HL-60 (cell line): ENCODE measurements around the gene ABCA4.

ENCODE experiments used
- DNase-seq, 2 experiments: peaks; one replicate each; pipeline ENCODE4 v3.0.0-alpha.2; 2010 to 2020; ENCODE audit warnings: low read depth in 1 of 2, low spot score in 1 of 2
- H3K27ac ChIP-seq: fragments of 250-450 bp; sonication (Bioruptor Pico); replicated peaks from 2 replicates; pipeline ENCODE4 v1.5.1; 2020; ENCODE audit warnings: mild to moderate bottlenecking, moderate library complexity
- H3K27me3 ChIP-seq: fragments of 250-450 bp; sonication (Bioruptor Pico); 2 replicates; pipeline ENCODE4 v1.5.1; 2021; ENCODE audit warnings: mild to moderate bottlenecking, moderate library complexity; ENCODE audit not compliant: insufficient read depth, poor library complexity, severe bottlenecking
- H3K4me3 ChIP-seq: replicated peaks from 2 replicates; pipeline ENCODE4 v1.5.1; 2011; ENCODE audit warnings: mild to moderate bottlenecking, control low read depth, low read length; ENCODE audit not compliant: insufficient read depth
- GABPA ChIP-seq: IDR thresholded peaks from 2 replicates; pipeline ENCODE4 v1.6.1; 2012; ENCODE audit warnings: low read depth
- POLR2AphosphoS5 ChIP-seq: IDR thresholded peaks from 2 replicates; pipeline ENCODE4 v1.6.1; 2012; ENCODE audit warnings: low read depth
- SPI1 ChIP-seq: IDR thresholded peaks from 2 replicates; pipeline ENCODE4 v1.6.1; 2012; ENCODE audit warnings: low read depth, mild to moderate bottlenecking, borderline replicate concordance
- TF ChIP-seq, protein P1 (sequence below): IDR thresholded peaks from 2 replicates; pipeline ENCODE4 v1.6.1; 2012; ENCODE audit warnings: low read depth; ENCODE audit not compliant: insufficient replicate concordance
- TF ChIP-seq, protein P2 (sequence below): IDR thresholded peaks from one replicate; pipeline ENCODE4 v1.5.1; 2011; ENCODE audit warnings: low read length, control low read depth, inconsistent platforms; ENCODE audit not compliant: insufficient read depth

ABCA4 gene

DNA sequence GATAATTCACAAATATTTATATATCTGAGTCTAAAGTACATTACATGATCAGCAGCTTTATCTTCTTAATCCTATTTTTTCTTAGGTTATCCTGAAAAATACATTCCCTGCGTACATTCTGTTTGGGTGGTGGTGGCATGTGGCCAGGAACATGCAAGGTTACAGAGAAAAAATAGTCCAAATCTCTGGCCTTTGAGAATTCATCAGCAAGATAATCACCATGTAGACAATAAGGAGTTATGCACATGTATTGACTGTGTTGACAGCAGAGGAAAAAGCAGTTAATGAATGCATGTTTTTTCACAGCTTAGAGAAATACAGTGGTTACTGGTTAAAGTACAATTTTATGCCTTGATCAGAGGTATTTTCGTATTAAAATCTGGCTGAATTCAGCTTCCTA, 49.0 kb downstream of the ABCA4 start:
- Histone ChIP-seq H3K27ac (no peak overlapping the region), H3K27me3 (peaks cover 4% of the 10 kb centered on the region), H3K4me3 (no peak overlapping the region)
- TF ChIP-seq, protein P1, sequence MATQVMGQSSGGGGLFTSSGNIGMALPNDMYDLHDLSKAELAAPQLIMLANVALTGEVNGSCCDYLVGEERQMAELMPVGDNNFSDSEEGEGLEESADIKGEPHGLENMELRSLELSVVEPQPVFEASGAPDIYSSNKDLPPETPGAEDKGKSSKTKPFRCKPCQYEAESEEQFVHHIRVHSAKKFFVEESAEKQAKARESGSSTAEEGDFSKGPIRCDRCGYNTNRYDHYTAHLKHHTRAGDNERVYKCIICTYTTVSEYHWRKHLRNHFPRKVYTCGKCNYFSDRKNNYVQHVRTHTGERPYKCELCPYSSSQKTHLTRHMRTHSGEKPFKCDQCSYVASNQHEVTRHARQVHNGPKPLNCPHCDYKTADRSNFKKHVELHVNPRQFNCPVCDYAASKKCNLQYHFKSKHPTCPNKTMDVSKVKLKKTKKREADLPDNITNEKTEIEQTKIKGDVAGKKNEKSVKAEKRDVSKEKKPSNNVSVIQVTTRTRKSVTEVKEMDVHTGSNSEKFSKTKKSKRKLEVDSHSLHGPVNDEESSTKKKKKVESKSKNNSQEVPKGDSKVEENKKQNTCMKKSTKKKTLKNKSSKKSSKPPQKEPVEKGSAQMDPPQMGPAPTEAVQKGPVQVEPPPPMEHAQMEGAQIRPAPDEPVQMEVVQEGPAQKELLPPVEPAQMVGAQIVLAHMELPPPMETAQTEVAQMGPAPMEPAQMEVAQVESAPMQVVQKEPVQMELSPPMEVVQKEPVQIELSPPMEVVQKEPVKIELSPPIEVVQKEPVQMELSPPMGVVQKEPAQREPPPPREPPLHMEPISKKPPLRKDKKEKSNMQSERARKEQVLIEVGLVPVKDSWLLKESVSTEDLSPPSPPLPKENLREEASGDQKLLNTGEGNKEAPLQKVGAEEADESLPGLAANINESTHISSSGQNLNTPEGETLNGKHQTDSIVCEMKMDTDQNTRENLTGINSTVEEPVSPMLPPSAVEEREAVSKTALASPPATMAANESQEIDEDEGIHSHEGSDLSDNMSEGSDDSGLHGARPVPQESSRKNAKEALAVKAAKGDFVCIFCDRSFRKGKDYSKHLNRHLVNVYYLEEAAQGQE, result no peak
- no peak for TF ChIP-seq POLR2AphosphoS5
- no peak for TF ChIP-seq GABPA
- TF ChIP-seq, protein P2, sequence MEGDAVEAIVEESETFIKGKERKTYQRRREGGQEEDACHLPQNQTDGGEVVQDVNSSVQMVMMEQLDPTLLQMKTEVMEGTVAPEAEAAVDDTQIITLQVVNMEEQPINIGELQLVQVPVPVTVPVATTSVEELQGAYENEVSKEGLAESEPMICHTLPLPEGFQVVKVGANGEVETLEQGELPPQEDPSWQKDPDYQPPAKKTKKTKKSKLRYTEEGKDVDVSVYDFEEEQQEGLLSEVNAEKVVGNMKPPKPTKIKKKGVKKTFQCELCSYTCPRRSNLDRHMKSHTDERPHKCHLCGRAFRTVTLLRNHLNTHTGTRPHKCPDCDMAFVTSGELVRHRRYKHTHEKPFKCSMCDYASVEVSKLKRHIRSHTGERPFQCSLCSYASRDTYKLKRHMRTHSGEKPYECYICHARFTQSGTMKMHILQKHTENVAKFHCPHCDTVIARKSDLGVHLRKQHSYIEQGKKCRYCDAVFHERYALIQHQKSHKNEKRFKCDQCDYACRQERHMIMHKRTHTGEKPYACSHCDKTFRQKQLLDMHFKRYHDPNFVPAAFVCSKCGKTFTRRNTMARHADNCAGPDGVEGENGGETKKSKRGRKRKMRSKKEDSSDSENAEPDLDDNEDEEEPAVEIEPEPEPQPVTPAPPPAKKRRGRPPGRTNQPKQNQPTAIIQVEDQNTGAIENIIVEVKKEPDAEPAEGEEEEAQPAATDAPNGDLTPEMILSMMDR, result no peak
- TF ChIP-seq SPI1, result no peak
- DNase-seq, result no peak

DNA sequence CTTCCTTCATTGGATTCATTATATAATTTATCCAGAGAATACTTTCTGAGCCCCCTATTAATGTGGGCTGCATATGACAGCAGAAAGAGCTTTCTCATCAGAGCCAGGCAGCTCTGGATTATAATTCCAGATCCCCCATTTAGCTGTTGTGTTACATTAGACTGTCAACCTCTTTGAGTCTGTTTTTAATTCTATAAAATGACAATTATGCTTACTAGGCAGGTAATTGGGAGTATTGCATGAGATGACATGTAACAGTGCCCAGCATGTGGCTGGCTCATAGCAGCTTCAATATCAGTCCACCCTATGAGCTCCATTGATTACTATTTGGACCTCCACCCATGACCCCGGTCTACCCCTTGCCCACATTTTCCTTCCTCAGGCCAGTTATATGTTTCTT, 49.6 kb downstream of the ABCA4 start:
- DNase-seq, result no peak
- peaks cover 4% of the 10 kb centered on the region for H3K27me3 ChIP-seq
- TF ChIP-seq GABPA (no peak), SPI1 (no peak), POLR2AphosphoS5 (no peak)
- TF ChIP-seq, protein P1, result no peak
- TF ChIP-seq, protein P2, result no peak
- no peak overlapping the region for H3K4me3 ChIP-seq
- H3K27ac ChIP-seq, result no peak overlapping the region

DNA sequence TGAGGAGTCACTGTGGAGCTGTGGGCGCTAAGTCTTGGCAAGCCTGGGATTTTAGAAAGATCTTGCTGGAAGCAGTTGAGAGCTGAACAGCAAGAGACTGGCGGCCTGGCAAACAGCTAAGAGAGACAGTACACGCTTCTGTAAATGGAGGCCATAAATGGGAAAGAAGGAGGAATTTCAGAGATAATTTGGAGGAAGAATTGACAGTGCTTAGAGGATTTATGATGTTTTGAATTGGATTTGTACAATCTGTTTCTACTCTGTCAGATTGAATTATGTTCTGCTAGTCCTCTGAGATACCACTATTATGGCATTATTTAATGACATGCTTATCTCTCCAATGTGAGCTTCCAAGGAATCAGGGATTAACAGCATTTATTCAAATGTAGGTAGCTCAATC, 50.1 kb downstream of the ABCA4 start:
- no peak for DNase-seq
- no peak overlapping the region for H3K27ac ChIP-seq
- H3K4me3 ChIP-seq, result no peak overlapping the region
- H3K27me3 ChIP-seq, result peaks cover 4% of the 10 kb centered on the region
- no peak for TF ChIP-seq SPI1
- TF ChIP-seq, protein P1, result no peak
- no peak for TF ChIP-seq GABPA
- TF ChIP-seq, protein P2, result no peak
